Endothelial cell (in vitro differentiated cells): ENCODE measurements around the gene LSM14A. TPM values are rescaled to one million over a fixed set of nuclear protein-coding genes. Genes with fewer than 3 reads are reported as not detected.

Experiments used
- DNase-seq: peaks from one replicate; pipeline ENCODE4 v3.0.0; 2021; ENCODE audit warnings: low spot score
- H3K27ac Mint-ChIP-seq: one replicate; pipeline ENCODE4 v1.8.0; 2021; ENCODE audit warnings: mixed read lengths, inconsistent platforms; ENCODE audit not compliant: unreplicated experiment
- H3K27me3 Mint-ChIP-seq: one replicate; pipeline ENCODE4 v1.8.0; 2021; ENCODE audit warnings: mild to moderate bottlenecking, moderate library complexity, mixed read lengths, inconsistent platforms; ENCODE audit not compliant: unreplicated experiment
- H3K36me3 Mint-ChIP-seq: one replicate; pipeline ENCODE4 v1.8.0; 2021; ENCODE audit warnings: mild to moderate bottlenecking, low read depth, mixed read lengths, inconsistent platforms; ENCODE audit not compliant: unreplicated experiment
- H3K4me1 Mint-ChIP-seq: one replicate; pipeline ENCODE4 v1.8.0; 2021; ENCODE audit warnings: mild to moderate bottlenecking, mixed read lengths, inconsistent platforms; ENCODE audit not compliant: unreplicated experiment
- H3K4me3 Mint-ChIP-seq: one replicate; pipeline ENCODE4 v1.8.0; 2021; ENCODE audit warnings: mild to moderate bottlenecking, mixed read lengths, inconsistent platforms; ENCODE audit not compliant: unreplicated experiment
- H3K9me3 Mint-ChIP-seq: one replicate; pipeline ENCODE4 v1.8.0; 2021; ENCODE audit warnings: mixed read lengths, inconsistent platforms; ENCODE audit not compliant: unreplicated experiment
- total RNA-seq: library from RNA; stranded (reverse); fragmentation: NEBNext Ultra II Directional; extraction: Animal tissue kit (Norgen Biotek cat#: 25700); gene quantifications from one replicate; pipeline ENCODE4 v1.2.1, GENCODE V29; 2021; ENCODE audit not compliant: unreplicated experiment
- TF ChIP-seq, protein P1 (sequence below): fragments of 200-600 bp; sonication (generic); IDR thresholded peaks from one replicate; pipeline ENCODE4 v1.5.0; 2021; ENCODE audit warnings: antibody characterized with exemption; ENCODE audit not compliant: unreplicated experiment

Gene LSM14A
- total RNA-seq, 1 donor from 2014 or later, result 137 TPM

DNA sequence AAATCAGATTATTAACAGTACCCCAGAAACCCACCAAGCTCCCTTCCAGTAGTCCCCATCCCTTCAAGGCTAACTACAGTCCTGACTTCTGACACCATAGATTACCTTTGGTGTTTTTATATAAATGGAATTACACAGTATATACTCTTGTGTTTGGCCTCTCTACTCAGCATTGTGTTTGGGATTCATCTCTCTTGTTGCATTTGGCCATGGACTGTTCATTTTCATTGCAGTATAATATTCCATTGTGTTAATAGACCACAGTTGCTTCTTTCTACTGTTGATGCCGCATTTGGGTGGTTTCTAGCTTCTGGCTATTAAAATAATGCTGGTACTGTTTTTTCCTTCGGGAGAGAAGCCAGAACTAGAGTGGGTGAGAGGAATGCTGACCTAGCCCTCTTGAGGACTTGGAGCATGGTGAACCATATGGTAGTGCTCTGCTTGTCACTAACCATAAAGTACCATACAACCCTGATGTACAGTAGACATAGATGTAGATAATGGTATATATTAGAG lies 63.2 kb downstream of the LSM14A start:
- TF ChIP-seq, protein P1, sequence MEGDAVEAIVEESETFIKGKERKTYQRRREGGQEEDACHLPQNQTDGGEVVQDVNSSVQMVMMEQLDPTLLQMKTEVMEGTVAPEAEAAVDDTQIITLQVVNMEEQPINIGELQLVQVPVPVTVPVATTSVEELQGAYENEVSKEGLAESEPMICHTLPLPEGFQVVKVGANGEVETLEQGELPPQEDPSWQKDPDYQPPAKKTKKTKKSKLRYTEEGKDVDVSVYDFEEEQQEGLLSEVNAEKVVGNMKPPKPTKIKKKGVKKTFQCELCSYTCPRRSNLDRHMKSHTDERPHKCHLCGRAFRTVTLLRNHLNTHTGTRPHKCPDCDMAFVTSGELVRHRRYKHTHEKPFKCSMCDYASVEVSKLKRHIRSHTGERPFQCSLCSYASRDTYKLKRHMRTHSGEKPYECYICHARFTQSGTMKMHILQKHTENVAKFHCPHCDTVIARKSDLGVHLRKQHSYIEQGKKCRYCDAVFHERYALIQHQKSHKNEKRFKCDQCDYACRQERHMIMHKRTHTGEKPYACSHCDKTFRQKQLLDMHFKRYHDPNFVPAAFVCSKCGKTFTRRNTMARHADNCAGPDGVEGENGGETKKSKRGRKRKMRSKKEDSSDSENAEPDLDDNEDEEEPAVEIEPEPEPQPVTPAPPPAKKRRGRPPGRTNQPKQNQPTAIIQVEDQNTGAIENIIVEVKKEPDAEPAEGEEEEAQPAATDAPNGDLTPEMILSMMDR, result no peak
- H3K9me3 Mint-ChIP-seq, result no peaks in the 10 kb centered on the region
- H3K4me3 Mint-ChIP-seq, result no peak overlapping the region
- DNase-seq, result no peak
- peaks cover 11% of the 10 kb centered on the region for H3K4me1 Mint-ChIP-seq
- no peak overlapping the region for H3K27ac Mint-ChIP-seq
- peaks cover 11% of the 10 kb centered on the region for H3K36me3 Mint-ChIP-seq
- H3K27me3 Mint-ChIP-seq, result peaks cover 9% of the 10 kb centered on the region

DNA sequence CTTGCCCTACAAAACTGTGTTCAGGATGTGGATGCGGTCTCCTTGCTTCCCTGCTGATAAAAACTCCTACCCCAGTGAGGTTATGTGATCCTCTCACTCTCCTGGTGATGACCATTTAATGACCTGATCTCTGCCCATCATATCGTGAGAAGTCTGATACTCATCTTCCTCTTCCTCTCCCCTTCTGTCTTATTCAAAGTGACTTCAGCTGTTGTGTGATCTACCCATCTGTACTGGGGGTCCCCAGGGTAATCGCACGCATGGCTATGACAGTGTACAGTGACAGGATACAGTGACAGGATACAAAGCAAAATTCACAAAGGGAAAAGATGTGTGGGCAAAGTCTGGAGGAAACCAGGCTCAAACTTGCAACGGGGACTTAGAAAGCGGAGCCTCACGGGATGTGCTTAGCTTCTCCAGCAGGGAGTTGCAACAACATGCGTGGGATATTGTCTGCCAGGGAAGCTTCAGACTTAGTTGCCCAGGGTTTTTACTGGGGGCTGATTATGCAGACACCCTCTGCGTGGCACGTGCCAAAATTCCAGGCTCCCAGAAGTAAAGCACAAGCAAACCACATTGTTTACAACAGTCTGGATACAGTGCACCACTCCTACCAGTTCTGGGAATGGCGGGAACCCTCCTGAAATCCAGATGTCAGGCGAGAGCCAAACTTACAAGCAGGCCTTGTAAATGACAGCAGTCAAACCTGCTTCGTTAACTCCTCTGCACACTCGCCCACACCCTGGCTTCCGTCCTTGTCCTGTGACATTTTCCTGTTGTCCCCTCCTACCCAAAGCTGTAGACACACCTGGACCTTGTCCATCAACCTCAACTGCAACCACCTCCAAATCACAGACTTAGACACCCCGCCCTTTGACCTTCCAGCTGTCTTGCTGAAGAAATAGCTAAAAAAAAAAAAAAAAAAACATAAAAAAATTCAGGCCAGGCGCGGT lies 64.0 kb downstream of the LSM14A start:
- TF ChIP-seq, protein P1, result no peak
- H3K9me3 Mint-ChIP-seq, result no peaks in the 10 kb centered on the region
- H3K36me3 Mint-ChIP-seq, result peaks cover 11% of the 10 kb centered on the region
- no peak for DNase-seq
- H3K4me3 Mint-ChIP-seq, result peak overlapping the region; percentile 12
- peak overlapping the region; percentile 45 for H3K27ac Mint-ChIP-seq
- H3K4me1 Mint-ChIP-seq, result peaks cover 11% of the 10 kb centered on the region
- H3K27me3 Mint-ChIP-seq, result peaks cover 9% of the 10 kb centered on the region

DNA sequence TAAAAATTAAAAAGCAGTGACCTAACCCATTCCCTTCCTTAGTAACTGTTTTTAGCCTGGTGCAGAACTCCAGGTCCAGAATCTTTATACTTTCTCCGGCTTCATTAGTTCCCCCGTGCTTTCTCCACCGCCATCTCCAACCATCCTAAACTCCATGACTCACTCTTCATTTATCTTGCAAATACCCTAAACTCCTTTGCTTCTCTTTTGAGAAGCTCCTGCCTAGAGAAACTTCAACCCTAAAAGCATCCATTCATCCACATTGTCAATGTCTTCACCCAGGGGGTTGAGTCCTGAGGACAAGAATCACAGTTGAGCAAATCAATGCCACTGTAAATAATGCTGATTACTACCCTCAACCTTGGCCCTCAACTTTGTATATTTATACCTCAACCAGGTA lies 65.0 kb downstream of the LSM14A start:
- Mint-ChIP-seq H3K27me3 (peaks cover 10% of the 10 kb centered on the region), H3K4me3 (no peak overlapping the region), H3K4me1 (peaks cover 11% of the 10 kb centered on the region), H3K9me3 (no peaks in the 10 kb centered on the region), H3K27ac (peak overlapping the region; percentile 49), H3K36me3 (peaks cover 11% of the 10 kb centered on the region)
- TF ChIP-seq, protein P1, result no peak
- no peak for DNase-seq

DNA sequence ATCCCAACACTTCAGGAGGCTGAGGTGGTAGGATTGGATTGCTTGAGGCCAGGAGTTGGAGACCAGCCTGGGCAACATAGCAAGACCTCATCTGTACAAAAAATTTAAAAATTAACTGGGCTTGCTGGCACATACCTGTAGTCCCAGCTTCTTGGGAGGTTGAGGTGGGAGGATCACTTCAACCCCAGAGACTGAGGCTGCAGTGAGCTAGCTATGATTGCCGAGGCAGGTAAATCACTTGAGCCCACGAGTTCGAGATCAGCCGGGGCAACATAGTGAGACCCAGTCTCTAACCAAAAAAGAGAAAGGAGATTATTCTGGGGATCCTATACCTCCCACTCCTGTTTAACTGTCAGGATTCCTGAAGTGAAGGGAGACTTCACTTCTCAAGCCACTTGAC lies 65.6 kb downstream of the LSM14A start:
- no peak overlapping the region for H3K27ac Mint-ChIP-seq
- H3K4me3 Mint-ChIP-seq, result no peak overlapping the region
- H3K4me1 Mint-ChIP-seq, result peaks cover 11% of the 10 kb centered on the region
- H3K27me3 Mint-ChIP-seq, result peaks cover 9% of the 10 kb centered on the region
- no peaks in the 10 kb centered on the region for H3K9me3 Mint-ChIP-seq
- DNase-seq, result no peak
- TF ChIP-seq, protein P1, result no peak
- H3K36me3 Mint-ChIP-seq, result peaks cover 11% of the 10 kb centered on the region
